Skeletal muscle cell (primary cell): ENCODE results near the gene EZR.
"Not testable (repeated sequence)": the region's sequence is repeated elsewhere in the genome, so short reads cannot be mapped to it uniquely, and the experiment has no call there.

Experiments
- DNase-seq: peaks from one replicate; pipeline ENCODE4 v3.0.0-alpha.2; 2010; ENCODE audit warnings: low read depth
- H3K4me3 ChIP-seq: 2 replicates; pipeline ENCODE4 v1.5.1; 2011; ENCODE audit warnings: low read depth, mild to moderate bottlenecking, control low read depth, low read length, moderate library complexity

EZR gene

DNA sequence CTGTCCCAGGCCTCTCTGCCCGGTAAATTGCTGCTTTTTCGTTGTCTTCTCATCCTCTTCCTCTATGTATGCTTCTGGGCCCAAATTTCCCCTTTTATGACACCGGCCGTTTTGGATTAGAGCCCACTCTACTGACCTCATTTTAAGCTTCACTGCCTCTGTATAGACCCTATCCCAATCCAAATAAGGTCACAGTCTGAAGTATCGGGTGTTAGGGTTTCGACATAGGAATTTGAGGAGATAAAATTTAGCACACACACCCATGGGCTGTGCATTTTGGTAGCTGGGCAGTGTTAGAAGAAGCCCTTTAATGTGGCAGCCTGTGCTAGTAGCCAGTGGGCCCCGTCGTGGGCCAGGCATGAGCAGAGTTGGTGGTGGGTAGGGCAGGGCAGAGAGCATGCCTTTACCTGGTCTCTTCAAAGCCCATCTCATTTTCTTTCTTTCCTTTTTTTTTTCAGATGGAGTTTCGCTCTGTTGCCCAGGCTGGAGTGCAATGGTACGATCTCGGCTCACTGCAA, 27.9 kb upstream of the EZR start:
- DNase-seq, result no peak
- H3K4me3 ChIP-seq, result no peak overlapping the region

DNA sequence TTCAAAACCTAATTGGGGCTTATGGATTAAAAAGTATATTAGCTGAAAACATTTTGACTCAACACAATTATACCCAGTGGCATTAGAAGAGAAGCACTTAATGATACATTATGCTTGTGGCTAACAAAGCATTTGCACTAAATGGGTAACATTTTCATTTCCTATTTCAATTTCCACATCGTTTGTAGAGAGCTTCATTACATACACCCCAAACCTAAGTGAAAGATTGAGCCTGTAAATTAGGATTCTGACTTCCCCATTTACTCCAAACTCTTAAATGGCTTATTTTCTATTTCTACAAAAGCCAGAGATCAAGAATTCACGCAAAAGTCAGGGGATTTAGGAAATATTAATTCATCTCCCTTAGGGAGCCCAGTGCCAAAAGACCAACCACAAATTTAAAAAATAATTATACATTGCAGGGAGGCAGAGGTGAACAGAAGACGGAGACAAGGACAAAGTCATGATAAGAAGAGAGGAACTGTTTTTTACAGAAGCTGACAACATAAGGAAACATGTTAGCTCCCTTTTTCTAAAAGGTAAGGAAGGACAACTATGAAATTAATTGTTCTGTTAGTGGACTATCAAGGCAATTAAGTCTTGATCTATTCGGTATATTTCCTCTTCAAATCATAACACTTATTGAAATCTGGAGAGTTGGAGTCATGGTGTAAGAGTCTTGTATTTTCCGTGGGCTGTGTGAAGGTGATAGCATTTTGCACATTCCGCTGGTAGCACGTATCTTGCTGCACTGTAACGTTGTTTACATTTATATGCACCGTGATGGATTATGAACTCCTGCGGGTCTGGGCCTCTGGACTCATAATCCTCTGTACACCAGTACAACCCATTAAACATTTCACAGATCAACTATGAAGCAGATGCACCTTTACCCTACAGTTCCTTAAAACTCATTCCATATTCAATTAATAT, 24.8 kb upstream of the EZR start:
- no peak overlapping the region for H3K4me3 ChIP-seq

DNA sequence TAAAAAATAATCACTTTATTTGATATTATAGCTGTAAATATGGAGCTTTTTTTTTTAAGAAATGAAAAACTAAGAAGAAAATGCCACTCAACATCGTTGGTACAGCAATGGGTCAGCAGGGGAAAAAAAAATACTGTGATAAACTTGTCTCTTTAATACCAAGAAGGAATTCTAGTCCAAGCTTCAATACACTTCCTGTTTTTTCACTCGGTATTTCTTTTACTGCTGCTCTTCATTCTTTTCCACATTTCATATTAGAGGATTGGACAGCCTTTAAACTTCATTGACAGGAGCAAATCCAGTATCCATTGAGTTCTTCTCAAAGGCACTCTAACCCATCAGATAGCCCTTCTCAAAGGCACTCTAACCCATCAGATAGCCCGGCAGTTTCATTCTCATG, 22.2 kb upstream of the EZR start:
- no peak overlapping the region for H3K4me3 ChIP-seq
- no peak for DNase-seq

More for the DNA sequence above, 24.8 kb upstream of the EZR start:
- DNase-seq, result no peak

DNA sequence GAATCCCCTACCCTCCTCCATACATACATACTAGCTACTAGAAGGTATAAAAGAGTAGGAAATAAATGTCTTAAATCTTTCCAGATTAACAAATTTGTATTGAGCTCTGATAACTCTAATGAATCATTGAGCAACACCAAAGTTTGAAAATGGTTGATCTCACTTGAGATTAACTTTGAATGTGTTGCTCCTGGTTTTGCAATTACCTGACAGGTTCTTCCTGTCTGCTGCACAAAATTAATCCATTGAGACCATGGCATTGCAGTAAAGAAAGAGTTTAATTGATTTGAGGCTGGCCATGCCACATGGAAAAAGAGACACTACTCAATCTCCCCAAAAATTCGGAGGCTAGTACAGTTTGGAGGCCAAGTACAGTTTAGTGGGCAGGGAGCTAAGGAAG, 21.3 kb upstream of the EZR start:
- no peak overlapping the region for H3K4me3 ChIP-seq
- no peak for DNase-seq

DNA sequence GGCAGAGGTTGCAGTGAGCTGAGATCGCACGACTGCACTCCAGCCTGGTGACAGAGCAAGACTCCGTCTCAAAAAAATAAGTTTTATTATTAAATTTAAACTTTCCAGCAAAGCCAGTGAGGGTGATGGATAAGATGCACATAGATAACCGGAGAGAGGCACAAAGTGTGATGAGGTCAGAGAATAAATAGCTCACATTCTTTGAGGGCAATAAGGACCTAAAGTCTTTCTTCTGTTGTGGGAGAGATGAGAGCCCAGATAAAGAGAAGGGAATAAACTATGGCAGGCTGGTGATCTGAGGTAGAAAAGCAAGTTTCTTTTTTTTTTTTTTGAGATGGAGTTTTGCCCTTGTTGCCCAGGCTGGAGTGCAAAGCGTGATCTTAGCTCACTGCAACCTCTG, 20.6 kb upstream of the EZR start:
- no peak for DNase-seq
- H3K4me3 ChIP-seq, result no peak overlapping the region

DNA sequence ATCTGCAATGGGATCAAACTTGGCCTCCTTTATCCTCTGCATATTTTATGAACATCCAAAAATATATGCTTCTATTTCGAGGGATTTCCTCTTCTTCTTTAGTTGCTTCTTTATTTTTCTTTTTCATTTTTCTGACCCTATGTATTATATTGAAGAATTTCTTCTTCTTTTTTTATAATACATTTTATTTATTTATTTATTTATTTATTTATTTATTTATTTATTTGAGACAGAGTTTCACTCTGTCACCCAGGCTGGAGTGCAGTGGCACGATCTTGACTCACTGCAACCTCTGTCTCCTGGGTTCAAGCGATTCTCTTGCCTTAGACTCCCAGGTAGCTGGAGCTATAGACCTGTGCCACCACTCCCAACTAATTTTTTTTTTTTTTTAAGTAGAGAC, 19.6 kb upstream of the EZR start:
- H3K4me3 ChIP-seq, result not testable (repeated sequence)

DNA sequence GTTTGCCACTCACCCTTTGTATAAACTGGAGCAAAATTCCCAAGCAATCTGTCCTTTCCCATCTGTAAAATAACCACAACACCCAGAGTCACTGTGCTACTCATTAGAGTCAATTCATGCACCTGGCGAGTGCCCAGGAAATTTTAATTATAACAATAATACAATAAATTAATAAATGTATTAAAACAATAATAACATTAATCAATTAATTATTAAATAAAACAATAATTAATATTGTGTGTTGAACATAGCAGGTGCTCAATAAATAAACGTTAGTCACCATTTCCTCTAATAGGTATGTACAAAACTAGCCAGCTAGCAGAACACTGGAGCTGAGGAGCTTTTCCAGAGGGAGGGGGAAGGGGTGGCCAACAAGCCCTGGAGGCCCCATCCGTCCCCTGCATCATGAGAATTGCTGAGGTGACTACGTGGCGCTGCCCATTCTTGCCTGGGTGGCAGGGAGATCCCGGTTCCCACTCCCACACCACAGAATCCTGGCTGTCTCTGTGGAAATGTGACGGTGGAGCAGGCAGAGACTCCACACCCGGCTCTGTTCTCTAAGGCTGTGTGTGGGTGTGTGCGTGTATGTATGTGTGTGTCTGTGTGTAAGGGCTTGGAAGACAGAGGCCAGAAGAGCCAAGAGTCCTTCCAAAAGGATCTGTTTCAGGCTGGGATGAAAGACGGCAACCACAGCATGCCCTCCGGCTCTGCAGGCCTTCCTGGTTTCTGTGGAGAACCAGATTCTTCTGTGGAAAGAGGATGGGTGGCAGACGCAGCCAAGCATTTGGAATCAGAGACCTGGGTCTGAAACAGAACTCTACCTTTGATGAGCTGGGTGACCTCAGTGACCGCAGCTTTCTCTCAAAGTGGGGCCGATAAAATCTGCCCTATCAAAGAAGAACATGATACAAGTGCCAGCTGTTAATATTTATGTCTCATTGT, 18.8 kb upstream of the EZR start:
- DNase-seq, result no peak
- no peak overlapping the region for H3K4me3 ChIP-seq

More for the DNA sequence above, 19.6 kb upstream of the EZR start:
- DNase-seq, result not testable (repeated sequence)

DNA sequence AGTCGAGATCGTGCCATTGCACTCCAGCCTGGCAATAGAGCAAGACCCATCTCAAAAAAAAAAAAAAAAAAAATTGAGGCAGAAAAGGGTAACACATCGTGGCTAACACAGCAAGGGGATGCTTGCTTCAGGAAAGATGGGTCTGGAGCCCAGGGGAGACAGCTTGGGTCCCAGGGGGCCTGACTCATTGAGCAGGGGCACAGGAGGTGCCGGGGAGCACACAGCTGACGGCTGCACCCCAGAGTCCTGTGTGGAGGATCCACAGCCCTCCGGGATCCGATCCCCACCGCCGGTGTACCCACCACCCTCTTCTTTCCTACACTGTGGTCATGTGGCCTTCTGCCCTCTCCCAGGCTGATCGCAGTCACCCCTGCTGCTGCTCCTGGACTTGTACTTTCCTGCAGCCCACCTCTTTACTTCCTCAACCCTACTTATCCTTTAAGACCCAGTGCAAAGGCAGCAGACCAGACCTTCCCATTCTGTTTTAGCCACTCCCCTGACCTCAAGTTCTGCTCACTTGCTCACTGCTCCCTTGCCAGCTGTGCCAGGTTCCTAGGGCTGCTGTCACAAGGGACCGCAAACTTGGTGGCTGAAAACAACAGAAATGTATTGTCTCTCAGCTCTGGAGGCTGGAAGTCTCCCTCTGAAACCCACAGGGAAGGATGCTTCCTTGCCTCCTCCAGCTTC, 17.6 kb upstream of the EZR start:
- no peak overlapping the region for H3K4me3 ChIP-seq
- no peak for DNase-seq

DNA sequence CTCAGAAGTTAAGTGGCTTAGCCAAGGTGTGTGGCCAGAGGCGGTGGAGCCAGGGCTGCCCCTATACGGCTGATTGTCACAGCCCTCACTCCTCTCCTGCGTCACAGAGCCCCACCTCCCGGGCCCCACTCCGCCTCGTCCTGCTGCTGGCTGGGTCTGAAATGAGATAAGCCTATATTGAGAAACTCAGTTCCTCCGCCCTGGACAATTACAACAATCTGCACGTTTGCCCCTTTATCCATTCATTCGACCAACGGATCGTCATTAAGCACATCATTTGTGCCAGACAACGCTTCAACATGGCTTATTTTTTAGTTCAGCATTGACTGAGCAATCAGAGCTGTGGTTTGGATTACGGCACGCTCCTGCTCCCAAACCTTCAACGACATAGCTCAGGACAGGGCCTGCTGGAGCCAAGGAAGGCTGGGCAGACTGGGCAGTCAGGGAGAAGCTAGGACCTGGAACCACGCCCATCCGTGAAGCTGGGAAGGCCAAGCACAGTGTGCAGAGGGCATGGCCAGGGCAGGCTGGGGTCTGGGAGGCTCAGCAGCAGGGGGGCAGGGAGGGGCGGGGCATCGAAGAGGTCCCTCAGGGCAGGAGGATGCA, 16.6 kb upstream of the EZR start:
- no peak overlapping the region for H3K4me3 ChIP-seq
- DNase-seq, result no peak

DNA sequence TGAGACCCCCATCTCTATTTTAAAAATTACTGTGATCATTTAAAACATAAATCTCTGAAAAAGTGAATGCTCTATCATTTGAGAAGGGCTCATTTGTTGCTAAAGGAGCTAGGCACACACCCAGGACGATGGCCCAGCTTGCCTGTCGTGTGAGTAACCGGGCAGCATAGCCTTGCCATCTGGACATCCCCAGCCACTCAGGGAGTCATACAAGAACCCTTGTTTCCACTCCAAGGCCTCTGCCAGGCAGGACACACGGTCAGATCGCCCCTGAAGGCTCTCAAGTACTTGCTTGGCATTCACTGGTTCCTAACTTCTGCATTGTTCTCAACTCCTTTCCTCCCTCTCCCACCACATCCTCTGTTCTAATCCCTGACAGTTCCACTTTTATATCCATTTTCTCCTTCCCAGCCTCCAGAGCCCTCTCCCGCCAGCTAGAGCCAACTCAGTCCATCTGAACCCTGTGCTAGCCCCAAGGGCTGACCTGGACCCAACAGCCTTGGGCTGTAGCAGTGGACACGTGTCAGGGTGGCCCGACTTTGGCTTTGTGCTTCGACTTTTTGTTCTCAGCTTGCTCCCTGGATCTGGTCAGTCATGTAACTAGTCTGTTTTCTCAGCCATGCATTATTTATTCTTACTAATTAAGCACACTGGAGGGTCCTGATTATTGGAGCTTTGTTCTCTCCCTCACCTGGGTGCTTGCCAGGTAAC, 15.7 kb upstream of the EZR start:
- no peak overlapping the region for H3K4me3 ChIP-seq

DNA sequence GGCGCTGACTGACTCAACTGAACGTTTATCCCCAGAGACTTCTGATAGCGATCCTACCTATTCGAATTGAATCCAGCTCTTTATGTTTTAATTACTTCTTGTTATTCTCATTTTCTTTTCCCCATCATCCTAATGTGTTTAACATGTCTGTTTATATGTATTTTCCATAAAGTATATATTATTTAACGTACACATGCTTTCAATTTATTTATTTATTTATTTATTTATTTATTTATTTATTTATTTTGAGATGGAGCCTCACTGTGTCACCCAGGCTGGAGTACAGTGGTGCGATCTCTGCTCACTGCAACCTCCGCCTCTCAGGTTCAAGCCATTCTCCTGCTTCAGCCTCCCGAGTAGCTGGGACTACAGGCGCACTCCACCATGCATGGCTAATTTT, 13.6 kb upstream of the EZR start:
- H3K4me3 ChIP-seq, DNase-seq: not testable (repeated sequence)

More for the DNA sequence above, 15.7 kb upstream of the EZR start:
- DNase-seq, result no peak

DNA sequence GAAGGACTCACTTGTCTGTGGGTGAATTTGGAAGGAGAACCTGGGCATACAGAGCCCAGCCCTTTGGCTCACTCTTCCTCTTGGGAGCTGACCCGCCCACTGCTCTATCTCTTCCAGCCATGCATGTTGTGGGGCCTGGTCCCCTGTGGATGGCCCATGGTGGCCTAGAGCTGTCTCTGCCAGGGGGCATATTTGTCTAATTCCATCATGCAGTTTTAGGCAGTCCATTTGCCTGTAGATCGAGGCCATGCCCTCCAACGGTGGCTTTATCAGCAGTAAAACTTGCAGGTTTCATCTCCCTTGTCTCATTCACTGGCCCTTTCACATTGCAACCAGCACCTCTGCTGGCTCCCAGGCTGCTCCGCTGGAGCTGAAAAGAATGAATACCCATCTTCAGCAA, 12.9 kb upstream of the EZR start:
- H3K4me3 ChIP-seq, result no peak overlapping the region
- DNase-seq, result no peak

DNA sequence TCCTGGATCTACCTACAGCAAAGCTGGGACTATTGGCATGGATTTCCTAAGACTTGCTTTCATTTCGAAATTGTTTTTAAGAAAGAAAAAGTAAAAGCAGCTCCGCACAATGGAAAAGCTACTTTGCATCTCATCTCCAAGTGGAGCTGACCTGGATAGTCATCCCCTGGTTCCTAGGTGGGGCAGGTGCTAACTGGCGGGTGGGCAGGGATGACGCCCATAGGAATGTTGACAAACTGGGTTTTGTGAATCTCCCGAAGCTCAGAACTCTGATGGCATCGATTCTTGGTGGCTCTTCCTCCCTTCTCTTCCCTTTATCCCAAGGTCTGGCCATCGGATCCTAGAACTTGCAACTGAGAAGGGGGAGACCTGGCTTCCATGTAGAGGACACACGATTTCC, 12.4 kb upstream of the EZR start:
- H3K4me3 ChIP-seq, result no peak overlapping the region
- DNase-seq, result no peak

DNA sequence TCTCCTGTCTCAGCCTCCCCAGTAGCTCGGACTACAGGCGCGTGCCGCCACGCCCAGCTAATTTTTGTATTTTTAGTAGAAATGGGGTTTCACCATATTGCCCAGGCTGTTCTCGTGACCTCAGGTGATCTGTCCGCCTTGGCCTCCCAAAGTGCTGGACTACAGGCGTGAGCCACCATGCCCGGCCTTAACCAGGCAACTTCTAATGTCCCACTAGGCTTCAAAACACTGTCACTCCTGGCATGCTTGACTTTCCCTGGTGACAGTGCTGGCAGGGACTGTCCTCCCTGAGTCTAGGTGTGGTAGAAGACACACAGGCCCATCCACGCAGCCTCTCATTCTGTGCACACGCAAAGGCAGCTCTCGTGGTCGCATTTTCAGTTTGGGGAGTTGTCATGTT, 11.6 kb upstream of the EZR start:
- H3K4me3 ChIP-seq, result no peak overlapping the region
- no peak for DNase-seq

DNA sequence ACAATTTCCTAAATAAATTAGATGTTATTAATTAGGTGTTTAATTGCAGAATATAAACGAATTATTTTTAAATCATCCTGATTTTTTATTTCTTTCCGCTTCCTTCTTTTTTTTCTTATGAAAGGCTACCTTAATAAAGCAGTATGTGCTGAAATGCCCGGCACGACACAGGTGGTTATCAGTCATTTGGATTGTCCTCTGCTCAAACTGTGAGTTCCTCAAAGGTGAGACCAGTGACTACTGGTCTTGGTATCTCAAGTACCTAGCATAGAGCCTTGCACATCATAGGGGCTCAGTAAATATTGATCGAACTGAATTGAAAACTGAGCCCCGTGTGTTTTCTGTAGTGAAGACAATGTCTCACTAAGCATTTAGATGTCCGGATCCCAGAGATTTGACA, 9.6 kb upstream of the EZR start:
- H3K4me3 ChIP-seq, result no peak overlapping the region
- no peak for DNase-seq

DNA sequence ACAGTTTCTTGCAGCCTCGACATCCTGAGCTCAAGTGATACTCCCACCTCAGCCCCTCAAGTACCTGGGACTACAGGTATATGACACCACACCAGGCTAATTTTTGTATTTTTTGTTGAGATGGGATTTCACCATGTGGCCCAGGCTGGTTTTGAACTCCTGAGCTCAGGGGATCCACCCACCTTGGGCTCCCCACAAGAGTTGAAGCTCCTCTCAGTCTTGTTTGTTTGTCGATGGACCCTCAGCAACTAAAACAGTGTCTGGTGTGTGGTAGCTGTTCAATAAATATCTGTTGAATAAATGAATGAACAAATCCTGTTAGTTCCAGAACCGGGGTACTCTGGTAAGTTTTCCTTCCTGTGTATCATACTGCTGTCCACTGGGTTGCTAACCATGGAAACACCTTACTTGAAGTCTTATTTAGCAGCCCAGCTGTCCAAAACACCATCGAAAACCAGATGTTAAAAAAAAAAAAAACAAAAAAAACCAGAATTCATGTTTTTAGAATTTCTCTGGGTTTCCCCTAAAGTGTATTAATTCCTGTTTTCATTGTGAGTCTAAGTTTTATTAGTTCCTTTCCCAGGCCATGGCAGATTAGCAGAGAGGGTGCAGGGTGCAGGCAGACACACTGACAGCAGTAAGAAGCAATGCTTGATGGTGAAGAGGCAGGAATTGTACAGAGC, 7.8 kb upstream of the EZR start:
- no peak for DNase-seq
- H3K4me3 ChIP-seq, result no peak overlapping the region

DNA sequence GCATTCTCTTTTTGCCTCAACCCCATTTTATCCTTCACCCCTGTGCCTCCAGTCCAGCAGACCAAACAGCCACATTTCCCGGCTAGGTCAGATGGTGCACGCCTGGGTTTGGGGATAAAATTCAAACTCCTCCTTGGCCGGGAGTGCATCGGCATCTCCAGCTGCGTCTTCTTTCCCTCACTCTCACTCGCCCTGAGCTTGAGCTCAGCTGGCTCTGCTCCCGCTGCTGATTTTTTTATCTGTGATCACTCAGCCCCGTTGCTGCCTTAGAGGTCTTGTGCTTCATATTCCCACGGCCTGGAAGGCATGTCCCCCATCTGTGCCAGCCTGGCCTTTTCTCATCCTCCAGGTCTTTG, 6.8 kb upstream of the EZR start:
- no peak overlapping the region for H3K4me3 ChIP-seq
- no peak for DNase-seq
